OCI-LY1 (cell line): ENCODE results near the gene LPAR3.

Experiments
- EZH2 ChIP-seq: fragments of 200-600 bp; sonication (generic), shearing (Covaris generic); IDR thresholded peaks from 2 replicates; pipeline ENCODE4 v1.8.0; 2017; ENCODE audit warnings: borderline replicate concordance, mixed run types, mild to moderate bottlenecking, antibody characterized with exemption, low read length, moderate library complexity, mixed read lengths
- TF ChIP-seq, protein P1 (sequence below): fragments of 200-600 bp; sonication (generic), shearing (Covaris generic); IDR thresholded peaks from 2 replicates; pipeline ENCODE4 v1.5.1; 2017; ENCODE audit warnings: mild to moderate bottlenecking, antibody characterized with exemption, low read length, moderate library complexity, mixed read lengths

DNA sequence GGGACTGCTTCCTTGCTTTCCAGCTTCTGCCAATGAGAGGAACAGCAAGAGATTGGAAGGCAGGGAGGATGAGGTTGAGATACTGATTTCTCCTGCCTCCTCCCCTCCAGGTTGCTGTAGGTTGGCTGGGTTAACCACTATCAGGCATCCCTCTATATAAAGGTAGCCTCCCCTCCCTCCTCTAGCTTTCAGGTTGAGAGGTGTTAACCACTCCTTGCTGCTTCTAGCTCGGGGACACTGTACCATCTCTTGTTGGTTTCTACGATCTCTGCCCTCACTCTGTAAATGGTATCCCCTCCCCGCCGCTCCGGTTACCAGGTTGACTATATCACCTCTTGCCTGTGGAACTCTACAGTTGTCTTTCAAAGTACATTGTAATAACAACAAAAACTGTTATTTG lies 16.7 kb downstream of the LPAR3 start:
- TF ChIP-seq, protein P1, sequence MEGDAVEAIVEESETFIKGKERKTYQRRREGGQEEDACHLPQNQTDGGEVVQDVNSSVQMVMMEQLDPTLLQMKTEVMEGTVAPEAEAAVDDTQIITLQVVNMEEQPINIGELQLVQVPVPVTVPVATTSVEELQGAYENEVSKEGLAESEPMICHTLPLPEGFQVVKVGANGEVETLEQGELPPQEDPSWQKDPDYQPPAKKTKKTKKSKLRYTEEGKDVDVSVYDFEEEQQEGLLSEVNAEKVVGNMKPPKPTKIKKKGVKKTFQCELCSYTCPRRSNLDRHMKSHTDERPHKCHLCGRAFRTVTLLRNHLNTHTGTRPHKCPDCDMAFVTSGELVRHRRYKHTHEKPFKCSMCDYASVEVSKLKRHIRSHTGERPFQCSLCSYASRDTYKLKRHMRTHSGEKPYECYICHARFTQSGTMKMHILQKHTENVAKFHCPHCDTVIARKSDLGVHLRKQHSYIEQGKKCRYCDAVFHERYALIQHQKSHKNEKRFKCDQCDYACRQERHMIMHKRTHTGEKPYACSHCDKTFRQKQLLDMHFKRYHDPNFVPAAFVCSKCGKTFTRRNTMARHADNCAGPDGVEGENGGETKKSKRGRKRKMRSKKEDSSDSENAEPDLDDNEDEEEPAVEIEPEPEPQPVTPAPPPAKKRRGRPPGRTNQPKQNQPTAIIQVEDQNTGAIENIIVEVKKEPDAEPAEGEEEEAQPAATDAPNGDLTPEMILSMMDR = no peak
- TF ChIP-seq EZH2 = no peak
